HepG2 (cell line): Measurements from ENCODE around the gene ESPN. TPM values are rescaled to one million over a fixed set of nuclear protein-coding genes. Genes with fewer than 3 reads are reported as not detected.

Experiments used
- ARNT ChIP-seq: fragments of 450-650 bp; IDR thresholded peaks from 2 replicates; pipeline ENCODE4 v1.6.1; 2017
- FOXP1 ChIP-seq, 2 experiments: fragments of 450-650 bp in 1 of 2; IDR thresholded peaks; 2 replicates each; pipeline ENCODE4 v1.6.1; 2017 to 2018; ENCODE audit warnings: antibody characterized with exemption in 1 of 2
- ISL2 ChIP-seq: sonication (generic); formaldehyde crosslinking; IDR thresholded peaks from 2 replicates; pipeline ENCODE4 v1.5.0; 2020; ENCODE audit warnings: missing genetic modification reagents
- MAZ ChIP-seq, 2 experiments: sonication (generic) in 1 of 2; formaldehyde crosslinking in 1 of 2; IDR thresholded peaks; 2 replicates each; pipeline versions ENCODE4 v1.5.0 to v1.6.1; 2012 to 2020; ENCODE audit warnings: low read depth in 2 of 2, mild to moderate bottlenecking in 2 of 2, borderline replicate concordance in 1 of 2, improper control_type of control experiment in 1 of 2, low read length in 1 of 2, missing genetic modification reagents in 1 of 2, moderate library complexity in 1 of 2
- TBL1XR1 ChIP-seq: fragments of 150-350 bp; IDR thresholded peaks from 2 replicates; pipeline ENCODE4 v1.6.1; 2014; ENCODE audit warnings: borderline replicate concordance, low read length; ENCODE audit not compliant: partially characterized antibody
- ZC3H13 ChIP-seq: sonication (generic); formaldehyde crosslinking; IDR thresholded peaks from 2 replicates; pipeline ENCODE4 v1.8.1; 2023; ENCODE audit warnings: mild to moderate bottlenecking, missing genetic modification reagents, moderate library complexity
- ZFX ChIP-seq: sonication (generic); formaldehyde crosslinking; IDR thresholded peaks from 2 replicates; pipeline ENCODE4 v1.4.0; 2020; ENCODE audit warnings: mild to moderate bottlenecking, low read depth, missing genetic modification reagents, moderate library complexity
- ZNF138 ChIP-seq: sonication (generic); formaldehyde crosslinking; IDR thresholded peaks from 2 replicates; pipeline ENCODE4 v1.5.0; 2020; ENCODE audit warnings: mild to moderate bottlenecking, low read depth, missing genetic modification reagents
- ZNF432 ChIP-seq: sonication (generic); formaldehyde crosslinking; IDR thresholded peaks from 2 replicates; pipeline ENCODE4 v1.5.0; 2020; ENCODE audit warnings: missing genetic modification reagents, mild to moderate bottlenecking, borderline replicate concordance
- ZNF672 ChIP-seq: sonication (generic); formaldehyde crosslinking; IDR thresholded peaks from 2 replicates; pipeline ENCODE4 v1.8.1; 2022; ENCODE audit warnings: missing genetic modification reagents
- polyA plus RNA-seq, 8 experiments: library from polyadenylated mRNA; depleted of rRNA in 3 of 8; stranded (reverse) in 7 of 8; unstranded in 1 of 8; fragments of >200 nt; fragmentation: Illumina TruSeq in 4 of 8; extraction: Trizol in 4 of 8; gene quantifications; 2 replicates each; pipeline versions ENCODE4 v1.2.1 to v1.2.3, GENCODE V29; 2011 to 2016; ENCODE audit warnings: low read depth in 4 of 8, missing spikeins in 1 of 8, mixed read lengths in 1 of 8; ENCODE audit not compliant: insufficient read depth in 1 of 8
- total RNA-seq, 5 experiments: library from RNA; depleted of rRNA; stranded (reverse); fragments of >200 nt; fragmentation: Illumina TruSeq; extraction: Trizol; gene quantifications; 2 replicates each; pipeline ENCODE4 v1.2.3, GENCODE V29; 2016; ENCODE audit warnings: low read depth in 1 of 5
- TF ChIP-seq, protein P1 (sequence below), 2 experiments: sonication (generic) in 1 of 2; formaldehyde crosslinking in 1 of 2; IDR thresholded peaks; 2 replicates each; pipeline versions ENCODE4 v1.4.0 to v1.6.1; 2018 to 2020; ENCODE audit warnings: missing genetic modification reagents in 2 of 2, borderline replicate concordance in 1 of 2, low read depth in 1 of 2, mild to moderate bottlenecking in 1 of 2, missing biosample characterization in 1 of 2
- TF ChIP-seq, protein P2 (sequence below): IDR thresholded peaks from 2 replicates; pipeline ENCODE4 v1.4.0; 2020; ENCODE audit warnings: mild to moderate bottlenecking, missing genetic modification reagents
- TF ChIP-seq, protein P3 (sequence below): IDR thresholded peaks from 2 replicates; pipeline ENCODE4 v1.6.1; 2016; ENCODE audit warnings: low read depth, missing genetic modification reagents, missing compliant biosample characterization
- TF ChIP-seq, protein P4 (sequence below): sonication (generic); formaldehyde crosslinking; IDR thresholded peaks from 2 replicates; pipeline ENCODE4 v1.4.0; 2020; ENCODE audit warnings: missing genetic modification reagents

Gene ESPN
- total and polyA plus RNA-seq, 2 of the 13 experiments (the other 11 are each of a cell fraction or from before 2014, with no cell fraction given): 48.6 to 54.2 TPM

DNA sequence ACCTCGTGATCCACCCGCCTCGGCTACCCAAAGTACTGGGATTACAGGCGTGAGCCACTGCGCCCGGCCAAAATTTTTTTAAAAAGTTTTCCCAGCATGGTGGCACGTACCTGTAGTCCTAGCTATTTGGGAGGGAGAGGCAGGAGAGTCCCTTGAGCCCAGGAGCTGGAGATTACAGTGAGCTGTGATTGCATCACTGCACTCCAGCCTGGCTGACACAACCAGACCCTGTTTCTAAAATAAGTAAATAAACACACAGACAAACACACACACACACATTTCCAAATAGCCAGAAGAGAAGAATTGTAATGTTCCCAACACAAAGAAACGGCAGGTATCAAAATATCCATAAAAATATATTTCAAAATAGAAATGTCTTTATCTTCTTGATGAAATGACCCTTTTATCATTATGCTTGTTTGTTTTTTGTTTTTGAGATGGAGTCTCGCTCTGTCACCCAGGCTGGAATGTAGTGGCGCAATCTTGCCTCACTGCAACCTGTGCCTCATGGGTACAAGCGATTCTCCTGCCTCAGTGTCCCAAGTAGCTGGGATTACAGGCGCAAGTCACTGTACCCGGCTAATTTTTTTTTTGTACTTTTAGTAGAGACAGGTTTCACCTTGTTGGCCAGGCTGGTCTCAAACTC is 14.2 kb upstream of the ESPN start (continued):
- TF ChIP-seq ZFX (CRISPR knock-in tag): no peak
- TF ChIP-seq MAZ (IDR thresholded peaks at IDR 0.05; ENCODE audit: borderline replicate concordance, low read depth, low read length): no peak
- no peak for TF ChIP-seq MAZ (CRISPR knock-in tag; IDR thresholded peaks at IDR 0.05; ENCODE audit: low read depth)
- TF ChIP-seq, protein P1, sequence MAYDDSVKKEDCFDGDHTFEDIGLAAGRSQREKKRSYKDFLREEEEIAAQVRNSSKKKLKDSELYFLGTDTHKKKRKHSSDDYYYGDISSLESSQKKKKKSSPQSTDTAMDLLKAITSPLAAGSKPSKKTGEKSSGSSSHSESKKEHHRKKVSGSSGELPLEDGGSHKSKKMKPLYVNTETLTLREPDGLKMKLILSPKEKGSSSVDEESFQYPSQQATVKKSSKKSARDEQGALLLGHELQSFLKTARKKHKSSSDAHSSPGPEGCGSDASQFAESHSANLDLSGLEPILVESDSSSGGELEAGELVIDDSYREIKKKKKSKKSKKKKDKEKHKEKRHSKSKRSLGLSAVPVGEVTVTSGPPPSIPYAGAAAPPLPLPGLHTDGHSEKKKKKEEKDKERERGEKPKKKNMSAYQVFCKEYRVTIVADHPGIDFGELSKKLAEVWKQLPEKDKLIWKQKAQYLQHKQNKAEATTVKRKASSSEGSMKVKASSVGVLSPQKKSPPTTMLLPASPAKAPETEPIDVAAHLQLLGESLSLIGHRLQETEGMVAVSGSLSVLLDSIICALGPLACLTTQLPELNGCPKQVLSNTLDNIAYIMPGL (CRISPR knock-in tag; IDR thresholded peaks at IDR 0.05; ENCODE audit: borderline replicate concordance in 1 of 2, low read depth in 1 of 2): no peak
- TF ChIP-seq, protein P2, sequence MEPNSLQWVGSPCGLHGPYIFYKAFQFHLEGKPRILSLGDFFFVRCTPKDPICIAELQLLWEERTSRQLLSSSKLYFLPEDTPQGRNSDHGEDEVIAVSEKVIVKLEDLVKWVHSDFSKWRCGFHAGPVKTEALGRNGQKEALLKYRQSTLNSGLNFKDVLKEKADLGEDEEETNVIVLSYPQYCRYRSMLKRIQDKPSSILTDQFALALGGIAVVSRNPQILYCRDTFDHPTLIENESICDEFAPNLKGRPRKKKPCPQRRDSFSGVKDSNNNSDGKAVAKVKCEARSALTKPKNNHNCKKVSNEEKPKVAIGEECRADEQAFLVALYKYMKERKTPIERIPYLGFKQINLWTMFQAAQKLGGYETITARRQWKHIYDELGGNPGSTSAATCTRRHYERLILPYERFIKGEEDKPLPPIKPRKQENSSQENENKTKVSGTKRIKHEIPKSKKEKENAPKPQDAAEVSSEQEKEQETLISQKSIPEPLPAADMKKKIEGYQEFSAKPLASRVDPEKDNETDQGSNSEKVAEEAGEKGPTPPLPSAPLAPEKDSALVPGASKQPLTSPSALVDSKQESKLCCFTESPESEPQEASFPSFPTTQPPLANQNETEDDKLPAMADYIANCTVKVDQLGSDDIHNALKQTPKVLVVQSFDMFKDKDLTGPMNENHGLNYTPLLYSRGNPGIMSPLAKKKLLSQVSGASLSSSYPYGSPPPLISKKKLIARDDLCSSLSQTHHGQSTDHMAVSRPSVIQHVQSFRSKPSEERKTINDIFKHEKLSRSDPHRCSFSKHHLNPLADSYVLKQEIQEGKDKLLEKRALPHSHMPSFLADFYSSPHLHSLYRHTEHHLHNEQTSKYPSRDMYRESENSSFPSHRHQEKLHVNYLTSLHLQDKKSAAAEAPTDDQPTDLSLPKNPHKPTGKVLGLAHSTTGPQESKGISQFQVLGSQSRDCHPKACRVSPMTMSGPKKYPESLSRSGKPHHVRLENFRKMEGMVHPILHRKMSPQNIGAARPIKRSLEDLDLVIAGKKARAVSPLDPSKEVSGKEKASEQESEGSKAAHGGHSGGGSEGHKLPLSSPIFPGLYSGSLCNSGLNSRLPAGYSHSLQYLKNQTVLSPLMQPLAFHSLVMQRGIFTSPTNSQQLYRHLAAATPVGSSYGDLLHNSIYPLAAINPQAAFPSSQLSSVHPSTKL (CRISPR knock-in tag): 0 out of 2 replicates have a peak, but pooled peaks have one; percentile 20
- no peak for TF ChIP-seq ZNF432
- no peak for TF ChIP-seq TBL1XR1
- TF ChIP-seq ZC3H13: no peak
- TF ChIP-seq ISL2 (CRISPR knock-in tag): no peak
- TF ChIP-seq ZNF672: no peak
- peak; percentile 31; the same call in 1 of the 2 replicates for TF ChIP-seq FOXP1 (IDR thresholded peaks at IDR 0.05)
- TF ChIP-seq FOXP1 (CRISPR knock-in tag; IDR thresholded peaks at IDR 0.05): peak; percentile 89
- TF ChIP-seq, protein P3, sequence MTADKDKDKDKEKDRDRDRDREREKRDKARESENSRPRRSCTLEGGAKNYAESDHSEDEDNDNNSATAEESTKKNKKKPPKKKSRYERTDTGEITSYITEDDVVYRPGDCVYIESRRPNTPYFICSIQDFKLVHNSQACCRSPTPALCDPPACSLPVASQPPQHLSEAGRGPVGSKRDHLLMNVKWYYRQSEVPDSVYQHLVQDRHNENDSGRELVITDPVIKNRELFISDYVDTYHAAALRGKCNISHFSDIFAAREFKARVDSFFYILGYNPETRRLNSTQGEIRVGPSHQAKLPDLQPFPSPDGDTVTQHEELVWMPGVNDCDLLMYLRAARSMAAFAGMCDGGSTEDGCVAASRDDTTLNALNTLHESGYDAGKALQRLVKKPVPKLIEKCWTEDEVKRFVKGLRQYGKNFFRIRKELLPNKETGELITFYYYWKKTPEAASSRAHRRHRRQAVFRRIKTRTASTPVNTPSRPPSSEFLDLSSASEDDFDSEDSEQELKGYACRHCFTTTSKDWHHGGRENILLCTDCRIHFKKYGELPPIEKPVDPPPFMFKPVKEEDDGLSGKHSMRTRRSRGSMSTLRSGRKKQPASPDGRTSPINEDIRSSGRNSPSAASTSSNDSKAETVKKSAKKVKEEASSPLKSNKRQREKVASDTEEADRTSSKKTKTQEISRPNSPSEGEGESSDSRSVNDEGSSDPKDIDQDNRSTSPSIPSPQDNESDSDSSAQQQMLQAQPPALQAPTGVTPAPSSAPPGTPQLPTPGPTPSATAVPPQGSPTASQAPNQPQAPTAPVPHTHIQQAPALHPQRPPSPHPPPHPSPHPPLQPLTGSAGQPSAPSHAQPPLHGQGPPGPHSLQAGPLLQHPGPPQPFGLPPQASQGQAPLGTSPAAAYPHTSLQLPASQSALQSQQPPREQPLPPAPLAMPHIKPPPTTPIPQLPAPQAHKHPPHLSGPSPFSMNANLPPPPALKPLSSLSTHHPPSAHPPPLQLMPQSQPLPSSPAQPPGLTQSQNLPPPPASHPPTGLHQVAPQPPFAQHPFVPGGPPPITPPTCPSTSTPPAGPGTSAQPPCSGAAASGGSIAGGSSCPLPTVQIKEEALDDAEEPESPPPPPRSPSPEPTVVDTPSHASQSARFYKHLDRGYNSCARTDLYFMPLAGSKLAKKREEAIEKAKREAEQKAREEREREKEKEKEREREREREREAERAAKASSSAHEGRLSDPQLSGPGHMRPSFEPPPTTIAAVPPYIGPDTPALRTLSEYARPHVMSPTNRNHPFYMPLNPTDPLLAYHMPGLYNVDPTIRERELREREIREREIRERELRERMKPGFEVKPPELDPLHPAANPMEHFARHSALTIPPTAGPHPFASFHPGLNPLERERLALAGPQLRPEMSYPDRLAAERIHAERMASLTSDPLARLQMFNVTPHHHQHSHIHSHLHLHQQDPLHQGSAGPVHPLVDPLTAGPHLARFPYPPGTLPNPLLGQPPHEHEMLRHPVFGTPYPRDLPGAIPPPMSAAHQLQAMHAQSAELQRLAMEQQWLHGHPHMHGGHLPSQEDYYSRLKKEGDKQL (CRISPR knock-in tag): no peak
- TF ChIP-seq ZNF138 (CRISPR knock-in tag): no peak
- TF ChIP-seq, protein P4, sequence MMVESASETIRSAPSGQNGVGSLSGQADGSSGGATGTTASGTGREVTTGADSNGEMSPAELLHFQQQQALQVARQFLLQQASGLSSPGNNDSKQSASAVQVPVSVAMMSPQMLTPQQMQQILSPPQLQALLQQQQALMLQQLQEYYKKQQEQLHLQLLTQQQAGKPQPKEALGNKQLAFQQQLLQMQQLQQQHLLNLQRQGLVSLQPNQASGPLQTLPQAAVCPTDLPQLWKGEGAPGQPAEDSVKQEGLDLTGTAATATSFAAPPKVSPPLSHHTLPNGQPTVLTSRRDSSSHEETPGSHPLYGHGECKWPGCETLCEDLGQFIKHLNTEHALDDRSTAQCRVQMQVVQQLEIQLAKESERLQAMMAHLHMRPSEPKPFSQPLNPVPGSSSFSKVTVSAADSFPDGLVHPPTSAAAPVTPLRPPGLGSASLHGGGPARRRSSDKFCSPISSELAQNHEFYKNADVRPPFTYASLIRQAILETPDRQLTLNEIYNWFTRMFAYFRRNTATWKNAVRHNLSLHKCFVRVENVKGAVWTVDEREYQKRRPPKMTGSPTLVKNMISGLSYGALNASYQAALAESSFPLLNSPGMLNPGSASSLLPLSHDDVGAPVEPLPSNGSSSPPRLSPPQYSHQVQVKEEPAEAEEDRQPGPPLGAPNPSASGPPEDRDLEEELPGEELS (CRISPR knock-in tag): peak; percentile 78
- no peak for TF ChIP-seq ARNT
